Panc1 (cell line): ENCODE data around the gene SFXN3. TPM values are rescaled to one million over a fixed set of nuclear protein-coding genes. Genes with fewer than 3 reads are reported as not detected.

Experiments
- ATAC-seq: fragments of 200-7000 bp; cut with Tn5 transposase; 2 replicates; pipeline ENCODE4 v1.9.1; 2020; ENCODE audit warnings: mild to moderate bottlenecking, moderate library complexity
- BruUV-seq: library from RNA; stranded (reverse); fragments of 400-500 nt; replicated peaks from 2 replicates; lab custom pipeline; 2021; lab: Mats Ljungman, UMichigan
- CTCF ChIA-PET: fragments of 300-600 bp; sonication (Branson Sonifier 250); formaldehyde crosslinking; loops from one replicate; lab custom pipeline; 2022; ENCODE audit warnings: antibody characterized with exemption; lab: Charles Lee
- POLR2A ChIA-PET: fragments of 300-600 bp; sonication (Branson Sonifier 250); formaldehyde crosslinking; loops from one replicate; lab custom pipeline; 2022; ENCODE audit warnings: antibody characterized with exemption; lab: Charles Lee
- DNase-seq: peaks from one replicate; pipeline ENCODE4 v3.0.0-alpha.2; 2010; ENCODE audit warnings: low read depth, low spot score
- H3K27ac ChIP-seq: 2 replicates; pipeline ENCODE4 v1.5.1; 2011; ENCODE audit warnings: mild to moderate bottlenecking, low read length, inconsistent platforms
- H3K27me3 ChIP-seq: fragments of 200-500 bp; sonication (Bioruptor generic); 2 replicates; pipeline ENCODE4 v1.6.0; 2014; ENCODE audit warnings: low read length, inconsistent platforms; ENCODE audit not compliant: control insufficient read depth, insufficient read depth
- H3K36me3 ChIP-seq: fragments of 200-500 bp; sonication (Bioruptor generic); 2 replicates; pipeline ENCODE4 v1.5.1; 2014; ENCODE audit warnings: inconsistent platforms, mild to moderate bottlenecking, low read length, moderate library complexity; ENCODE audit not compliant: control insufficient read depth, insufficient read depth
- H3K4me1 ChIP-seq: 2 replicates; pipeline ENCODE4 v1.5.1; 2011; ENCODE audit warnings: inconsistent platforms, mild to moderate bottlenecking, low read length, moderate library complexity; ENCODE audit not compliant: control insufficient read depth, insufficient read depth
- H3K4me3 ChIP-seq, 2 experiments: 2 replicates each; pipeline ENCODE4 v1.5.1; 2011 to 2012; ENCODE audit warnings: low read depth in 2 of 2, low read length in 2 of 2, mild to moderate bottlenecking in 2 of 2, inconsistent platforms in 1 of 2, moderate library complexity in 1 of 2
- H3K9me3 ChIP-seq: fragments of 200-500 bp; sonication (Bioruptor generic); 2 replicates; pipeline ENCODE4 v1.5.1; 2014; ENCODE audit warnings: low read depth, mild to moderate bottlenecking, inconsistent platforms, low read length, moderate library complexity; ENCODE audit not compliant: control insufficient read depth, insufficient read depth
- POLR2AphosphoS5 ChIP-seq: IDR thresholded peaks from 2 replicates; pipeline ENCODE4 v1.6.1; 2012; ENCODE audit warnings: mild to moderate bottlenecking, low read depth, low read length, moderate library complexity
- REST ChIP-seq, 2 experiments: IDR thresholded peaks; 2 replicates each; pipeline ENCODE4 v1.6.1; 2011 to 2012; ENCODE audit warnings: low read depth in 2 of 2, control low read depth in 1 of 2, low read length in 1 of 2, mild to moderate bottlenecking in 1 of 2, moderate library complexity in 1 of 2; ENCODE audit not compliant: insufficient read depth in 1 of 2
- SIN3A ChIP-seq: IDR thresholded peaks from 2 replicates; pipeline ENCODE4 v1.6.1; 2012; ENCODE audit warnings: low read depth, mild to moderate bottlenecking, low read length, moderate library complexity, borderline replicate concordance; ENCODE audit not compliant: insufficient read depth
- TCF7L2 ChIP-seq: IDR thresholded peaks from 2 replicates; pipeline ENCODE4 v1.6.1; 2011; ENCODE audit warnings: mild to moderate bottlenecking, low read depth, low read length, inconsistent platforms
- in situ Hi-C: cut with HindIII; loops from 2 replicates; pipeline ENCODE4 v1.10.0; 2016; ENCODE audit warnings: low sequenced_read_pairs, low pct_unique_long_range_greater_than_20kb
- intact Hi-C: fragments of 100-400 bp; cut with micrococcal nuclease; formaldehyde crosslinking; loops from one replicate; pipeline ENCODE4 v1.10.0; 2022; ENCODE audit not compliant: unreplicated experiment
- total RNA-seq: library from RNA; stranded (reverse); gene quantifications from one replicate; pipeline ENCODE4 v1.2.1, GENCODE V29; 2021; ENCODE audit not compliant: unreplicated experiment
- TF ChIP-seq, protein P1 (sequence below): fragments of 450-650 bp; IDR thresholded peaks from 2 replicates; pipeline ENCODE4 v1.5.1; 2017; ENCODE audit warnings: mild to moderate bottlenecking

SFXN3 gene
- total RNA-seq, 1 experiment from 2014 or later, result 15.3 TPM

DNA sequence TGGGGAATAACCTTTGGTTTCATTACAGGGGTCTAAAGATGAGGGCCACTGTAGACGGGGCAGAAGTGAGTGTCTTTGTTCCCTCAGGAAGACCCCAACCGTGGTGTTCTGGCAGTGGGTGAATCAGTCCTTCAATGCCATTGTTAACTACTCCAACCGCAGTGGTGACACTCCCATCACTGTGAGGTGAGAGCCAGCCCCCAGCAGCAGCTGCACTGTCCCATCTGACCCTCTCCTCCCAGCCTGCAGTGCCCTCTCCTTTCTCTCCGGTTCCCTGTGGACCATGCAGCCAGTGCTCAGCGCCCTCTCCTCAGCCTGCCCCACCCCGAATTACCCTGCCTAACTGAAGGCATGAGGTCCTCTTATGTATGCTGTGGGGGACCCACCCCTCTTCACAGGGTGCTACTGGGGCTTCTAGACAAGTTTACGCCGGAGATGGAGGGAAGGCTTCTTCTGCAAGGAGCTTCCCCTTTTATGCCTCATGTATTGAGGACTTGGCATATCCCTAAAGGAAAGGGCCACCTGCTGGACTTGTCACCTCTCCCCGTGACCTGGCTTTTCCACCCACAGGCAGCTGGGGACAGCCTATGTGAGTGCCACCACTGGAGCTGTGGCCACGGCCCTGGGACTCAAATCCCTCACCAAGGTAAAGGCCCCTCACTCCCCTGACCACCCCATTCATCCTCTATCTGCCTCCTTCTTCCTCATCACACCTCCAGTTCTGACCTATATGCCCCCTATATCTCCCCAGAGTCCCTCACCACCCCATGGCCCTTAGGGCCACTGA, 5.1 kb downstream of the SFXN3 start:
- in situ Hi-C loops, result no loop called here
- no peaks in the 10 kb centered on the region; the same call in 1 of the 2 replicates for H3K36me3 ChIP-seq
- no peaks in the 10 kb centered on the region for H3K27me3 ChIP-seq
- ChIA-PET POLR2A (no interaction called here), CTCF (interaction anchor here (1.3 kb wide), 1 partner anchor 30 kb away, joined by 4 read pairs; no protein-coding TSS in a partner anchor)
- H3K4me3 ChIP-seq, result no peak overlapping the region
- H3K9me3 ChIP-seq, result no peaks in the 10 kb centered on the region
- DNase-seq (no peak), ATAC-seq (no peak)
- intact Hi-C loops, result no loop called here
- H3K27ac ChIP-seq, result no peak overlapping the region
- H3K4me1 ChIP-seq, result peaks cover 15% of the 10 kb centered on the region
- no peak for TF ChIP-seq REST (IDR thresholded peaks at IDR 0.05; ENCODE audit: insufficient read depth in 1 of 2, low read depth in 2 of 2, low read length in 1 of 2)
- TF ChIP-seq TCF7L2, result no peak
- TF ChIP-seq SIN3A, result no peak
- TF ChIP-seq, protein P1, sequence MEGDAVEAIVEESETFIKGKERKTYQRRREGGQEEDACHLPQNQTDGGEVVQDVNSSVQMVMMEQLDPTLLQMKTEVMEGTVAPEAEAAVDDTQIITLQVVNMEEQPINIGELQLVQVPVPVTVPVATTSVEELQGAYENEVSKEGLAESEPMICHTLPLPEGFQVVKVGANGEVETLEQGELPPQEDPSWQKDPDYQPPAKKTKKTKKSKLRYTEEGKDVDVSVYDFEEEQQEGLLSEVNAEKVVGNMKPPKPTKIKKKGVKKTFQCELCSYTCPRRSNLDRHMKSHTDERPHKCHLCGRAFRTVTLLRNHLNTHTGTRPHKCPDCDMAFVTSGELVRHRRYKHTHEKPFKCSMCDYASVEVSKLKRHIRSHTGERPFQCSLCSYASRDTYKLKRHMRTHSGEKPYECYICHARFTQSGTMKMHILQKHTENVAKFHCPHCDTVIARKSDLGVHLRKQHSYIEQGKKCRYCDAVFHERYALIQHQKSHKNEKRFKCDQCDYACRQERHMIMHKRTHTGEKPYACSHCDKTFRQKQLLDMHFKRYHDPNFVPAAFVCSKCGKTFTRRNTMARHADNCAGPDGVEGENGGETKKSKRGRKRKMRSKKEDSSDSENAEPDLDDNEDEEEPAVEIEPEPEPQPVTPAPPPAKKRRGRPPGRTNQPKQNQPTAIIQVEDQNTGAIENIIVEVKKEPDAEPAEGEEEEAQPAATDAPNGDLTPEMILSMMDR, result no peak
- no peak for TF ChIP-seq POLR2AphosphoS5
- no TSS peak for BruUV-seq

DNA sequence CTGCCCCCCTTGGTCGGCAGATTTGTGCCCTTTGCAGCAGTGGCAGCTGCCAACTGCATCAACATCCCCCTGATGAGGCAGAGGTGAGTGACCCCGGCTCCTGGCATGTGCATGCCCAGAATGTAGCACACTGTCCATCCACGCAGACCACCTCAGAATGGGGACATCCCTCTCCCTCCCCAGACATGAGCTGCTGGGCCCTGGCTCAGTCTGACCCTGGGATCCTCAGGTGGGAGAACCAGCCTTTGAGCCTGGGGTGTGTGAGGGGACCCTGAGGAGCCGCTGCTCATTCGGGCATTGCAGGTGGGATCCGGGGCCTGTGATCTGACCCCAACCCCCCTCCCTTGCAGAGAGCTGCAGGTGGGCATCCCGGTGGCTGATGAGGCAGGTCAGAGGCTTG, 5.7 kb downstream of the SFXN3 start:
- no peaks in the 10 kb centered on the region; the same call in 1 of the 2 replicates for H3K36me3 ChIP-seq
- no peak overlapping the region for H3K4me3 ChIP-seq
- no peak for DNase-seq
- ChIA-PET POLR2A (no interaction called here), CTCF (no interaction called here)
- in situ Hi-C loops (no loop called here), intact Hi-C loops (no loop called here)
- no peaks in the 10 kb centered on the region for H3K27me3 ChIP-seq
- TF ChIP-seq POLR2AphosphoS5, result no peak
- no peak for TF ChIP-seq SIN3A
- no peak for TF ChIP-seq TCF7L2
- TF ChIP-seq, protein P1, result no peak
- no TSS peak for BruUV-seq
- peaks cover 16% of the 10 kb centered on the region for H3K4me1 ChIP-seq
- no peaks in the 10 kb centered on the region for H3K9me3 ChIP-seq
- ATAC-seq, result no peak
- H3K27ac ChIP-seq, result no peak overlapping the region
